GM23338 (cell line): ENCODE measurements around the gene BRME1. TPM values are rescaled to one million over a fixed set of nuclear protein-coding genes. Genes with fewer than 3 reads are reported as not detected.

Experiments
- ATAC-seq: fragments of 200-7000 bp; cut with Tn5 transposase; 3 replicates; pipeline ENCODE4 v1.9.1; 2020
- DNase-seq: peaks from one replicate; pipeline ENCODE4 v3.0.0-alpha.2; 2015; ENCODE audit warnings: low spot score
- H2AFZ ChIP-seq: fragments of 200-600 bp; sonication (generic); 2 replicates; pipeline ENCODE4 v1.8.0; 2016; ENCODE audit warnings: antibody characterized with exemption, mild to moderate bottlenecking, moderate library complexity
- H3F3A ChIP-seq: fragments of 200-600 bp; sonication (generic); replicated peaks from 2 replicates; pipeline ENCODE4 v1.8.0; 2017; ENCODE audit warnings: antibody characterized with exemption, mixed run types, low read depth
- H3K27ac ChIP-seq: fragments of 200-600 bp; sonication (generic); 2 replicates; pipeline ENCODE4 v1.6.1; 2016; ENCODE audit warnings: low read depth
- H3K27me3 ChIP-seq: fragments of 200-600 bp; sonication (generic); 2 replicates; pipeline ENCODE4 v1.8.0; 2016; ENCODE audit warnings: mild to moderate bottlenecking, mixed run types, moderate library complexity; ENCODE audit not compliant: insufficient read depth
- H3K36me3 ChIP-seq: fragments of 200-600 bp; sonication (generic); 2 replicates; pipeline ENCODE4 v1.8.0; 2016; ENCODE audit warnings: mild to moderate bottlenecking; ENCODE audit not compliant: insufficient read depth
- H3K4me1 ChIP-seq: fragments of 200-600 bp; sonication (generic); 2 replicates; pipeline ENCODE4 v1.8.0; 2016; ENCODE audit warnings: mild to moderate bottlenecking, moderate library complexity; ENCODE audit not compliant: insufficient read depth
- H3K4me2 ChIP-seq: fragments of 200-600 bp; sonication (generic); 2 replicates; pipeline ENCODE4 v1.7.1; 2017; ENCODE audit warnings: mixed run types
- H3K4me3 ChIP-seq: fragments of 200-600 bp; sonication (generic); 2 replicates; pipeline ENCODE4 v1.6.1; 2016; ENCODE audit warnings: mixed run types
- H3K79me2 ChIP-seq: fragments of 200-600 bp; sonication (generic); replicated peaks from 2 replicates; pipeline ENCODE4 v1.8.0; 2017; ENCODE audit warnings: mild to moderate bottlenecking; ENCODE audit not compliant: insufficient read depth
- H3K9me2 ChIP-seq: fragments of 200-600 bp; sonication (generic); 2 replicates; pipeline ENCODE4 v1.8.0; 2017; ENCODE audit not compliant: insufficient read depth
- H4K20me1 ChIP-seq: fragments of 200-600 bp; sonication (generic); replicated peaks from 2 replicates; pipeline ENCODE4 v1.8.0; 2017; ENCODE audit warnings: mild to moderate bottlenecking; ENCODE audit not compliant: insufficient read depth
- H3K27ac Mint-ChIP-seq: 2 replicates; pipeline ENCODE4 v1.8.0; 2020; ENCODE audit warnings: inconsistent platforms, mild to moderate bottlenecking, moderate library complexity, mixed read lengths
- H3K27me3 Mint-ChIP-seq: 3 replicates; pipeline ENCODE4 v1.8.0; 2022; ENCODE audit warnings: low read depth, mild to moderate bottlenecking, moderate library complexity, mixed read lengths, inconsistent platforms; ENCODE audit not compliant: insufficient read depth, poor library complexity
- H3K36me3 Mint-ChIP-seq: 3 replicates; pipeline ENCODE4 v1.8.0; 2021; ENCODE audit warnings: low read depth, mild to moderate bottlenecking, inconsistent platforms, moderate library complexity, mixed read lengths
- H3K4me1 Mint-ChIP-seq: 3 replicates; pipeline ENCODE4 v1.8.0; 2020; ENCODE audit warnings: mild to moderate bottlenecking, inconsistent platforms, mixed read lengths
- H3K4me3 Mint-ChIP-seq: 3 replicates; pipeline ENCODE4 v1.8.0; 2021; ENCODE audit warnings: moderate library complexity, mild to moderate bottlenecking, inconsistent platforms, mixed read lengths
- H3K9me3 Mint-ChIP-seq: 3 replicates; pipeline ENCODE4 v1.8.0; 2020; ENCODE audit warnings: moderate library complexity, mild to moderate bottlenecking, inconsistent platforms, mixed read lengths
- CREB1 ChIP-seq: fragments of 250-450 bp; sonication (Bioruptor Pico); IDR thresholded peaks from 2 replicates; pipeline ENCODE4 v1.5.0; 2020; ENCODE audit warnings: low read depth, mild to moderate bottlenecking, moderate library complexity
- EZH2 ChIP-seq: fragments of 200-600 bp; sonication (generic); IDR thresholded peaks from one replicate; pipeline ENCODE4 v1.8.0; 2017; ENCODE audit warnings: antibody characterized with exemption, mild to moderate bottlenecking, low read depth; ENCODE audit not compliant: unreplicated experiment
- JUNB ChIP-seq: IDR thresholded peaks from one replicate; pipeline ENCODE4 v1.6.1; 2016; ENCODE audit warnings: antibody characterized with exemption; ENCODE audit not compliant: unreplicated experiment
- POLR2AphosphoS5 ChIP-seq: IDR thresholded peaks from 2 replicates; pipeline ENCODE4 v1.6.1; 2016; ENCODE audit warnings: antibody characterized with exemption, low read depth
- STAT1 ChIP-seq: IDR thresholded peaks from one replicate; pipeline ENCODE4 v1.6.1; 2016; ENCODE audit warnings: antibody characterized with exemption; ENCODE audit not compliant: unreplicated experiment
- ZNF114 ChIP-seq: fragments of 250-450 bp; sonication (Bioruptor Pico); IDR thresholded peaks from 2 replicates; pipeline ENCODE4 v1.5.0; 2020; ENCODE audit warnings: mild to moderate bottlenecking, moderate library complexity
- ZNF331 ChIP-seq: fragments of 250-450 bp; sonication (Bioruptor Pico); IDR thresholded peaks from 2 replicates; pipeline ENCODE4 v1.5.0; 2020; ENCODE audit warnings: low read depth, mild to moderate bottlenecking, moderate library complexity
- polyA plus RNA-seq: library from polyadenylated mRNA; unstranded; fragments of >200 nt; fragmentation: Nextera tagmentation; extraction: Ambion mirVana; gene quantifications from 2 replicates; pipeline ENCODE4 v1.2.1, GENCODE V29; 2016
- total RNA-seq: library from RNA; depleted of rRNA; stranded (reverse); fragments of >200 nt; shearing (Covaris generic); gene quantifications from 2 replicates; pipeline ENCODE4 v1.2.3, GENCODE V29; 2014
- TF ChIP-seq, protein P1 (sequence below): fragments of 250-450 bp; sonication (Bioruptor Pico); IDR thresholded peaks from 2 replicates; pipeline ENCODE4 v1.5.0; 2020; ENCODE audit warnings: mild to moderate bottlenecking, moderate library complexity
- TF ChIP-seq, protein P2 (sequence below), 2 experiments: fragments of 200-600 bp in 1 of 2; sonication (generic) in 1 of 2; conservative IDR thresholded peaks; 2 replicates each; pipeline versions ENCODE4 v1.5.1 to v1.6.1; 2016 to 2017; ENCODE audit warnings: antibody characterized with exemption in 2 of 2, low read depth in 2 of 2, mild to moderate bottlenecking in 2 of 2, moderate library complexity in 1 of 2

The BRME1 gene
- total and polyA plus RNA-seq, 2 experiments from 2014 or later: 3.9 to 4.0 TPM

DNA sequence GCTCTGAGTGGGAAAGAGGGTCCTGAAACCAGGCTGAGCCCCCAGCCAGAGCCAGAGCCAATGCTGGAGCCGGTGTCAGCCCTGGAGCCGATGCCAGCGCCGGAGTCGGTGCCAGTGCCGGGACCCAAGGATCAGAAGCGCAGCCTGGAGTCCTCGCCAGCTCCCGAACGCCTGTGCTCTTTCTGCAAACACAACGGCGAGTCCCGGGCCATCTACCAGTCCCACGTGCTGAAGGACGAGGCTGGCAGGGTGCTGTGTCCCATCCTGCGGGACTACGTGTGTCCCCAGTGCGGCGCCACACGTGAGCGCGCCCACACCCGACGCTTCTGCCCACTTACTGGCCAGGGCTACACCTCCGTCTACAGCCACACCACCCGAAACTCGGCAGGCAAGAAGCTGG lies 28.6 kb downstream of the BRME1 start:
- Mint-ChIP-seq H3K4me3 (no peak overlapping the region), H3K36me3 (no peaks in the 10 kb centered on the region), H3K27ac (no peak overlapping the region), H3K9me3 (no peaks in the 10 kb centered on the region), H3K4me1 (peaks cover 29% of the 10 kb centered on the region), H3K27me3 (peaks cover 44% of the 10 kb centered on the region)
- Histone ChIP-seq H3K27me3 (peaks cover 54% of the 10 kb centered on the region), H3K9me2 (no peaks in the 10 kb centered on the region), H3K4me3 (no peak overlapping the region), H3K36me3 (no peaks in the 10 kb centered on the region), H3F3A (peaks cover 10% of the 10 kb centered on the region), H3K4me1 (peaks cover 27% of the 10 kb centered on the region), H3K79me2 (no peaks in the 10 kb centered on the region), H4K20me1 (peaks cover 3% of the 10 kb centered on the region; the same call in 1 of the 2 replicates), H3K27ac (no peak overlapping the region), H3K4me2 (no peak overlapping the region), H2AFZ (no peak overlapping the region)
- TF ChIP-seq STAT1: no peak
- no peak for DNase-seq
- no peak for ATAC-seq

DNA sequence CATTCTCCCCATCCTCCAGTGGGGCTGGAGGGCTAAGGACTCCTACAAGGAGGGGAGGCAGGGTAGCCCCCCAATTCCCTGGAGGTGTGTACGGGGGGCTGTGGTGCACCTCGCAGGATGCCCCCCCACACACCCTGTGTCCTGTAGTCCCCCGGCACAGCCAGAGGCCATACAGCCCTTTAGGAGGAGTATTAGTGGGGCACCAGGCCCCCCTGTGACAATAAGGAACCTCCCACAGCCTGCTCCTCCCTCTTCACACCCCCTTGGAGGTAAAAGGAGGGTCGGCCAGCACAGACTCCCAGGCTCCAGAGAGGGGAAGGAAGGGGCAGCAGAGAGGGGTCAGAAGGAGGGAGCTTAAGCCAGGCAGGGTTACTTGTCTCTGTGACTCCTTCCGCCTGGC lies 29.1 kb downstream of the BRME1 start, which contains the start of gene NANOS3:
Gene NANOS3 (plus strand): TSS at position 301 of the 400 bp plus-strand sequence. CDS start 115 bp downstream, outside the sequence.
- no peak for DNase-seq
- Histone ChIP-seq H3K36me3 (no peaks in the 10 kb centered on the region), H3K9me2 (no peaks in the 10 kb centered on the region), H3K79me2 (no peaks in the 10 kb centered on the region), H3K27ac (no peak within 1 kb of the TSS), H3K4me2 (no peak within 1 kb of the TSS), H3F3A (peaks cover 11% of the 10 kb centered on the region), H3K27me3 (peaks cover 59% of the 10 kb centered on the region), H4K20me1 (peaks cover 6% of the 10 kb centered on the region; the same call in 1 of the 2 replicates), H3K4me1 (peaks cover 22% of the 10 kb centered on the region), H2AFZ (no peak within 1 kb of the TSS), H3K4me3 (no peak within 1 kb of the TSS)
- Mint-ChIP-seq H3K4me3 (no peak within 1 kb of the TSS), H3K4me1 (peaks cover 25% of the 10 kb centered on the region), H3K36me3 (no peaks in the 10 kb centered on the region), H3K9me3 (no peaks in the 10 kb centered on the region), H3K27me3 (peaks cover 49% of the 10 kb centered on the region), H3K27ac (no peak within 1 kb of the TSS)
- no peak for TF ChIP-seq CREB1 (CRISPR knock-in tag)
- no peak for TF ChIP-seq JUNB
- TF ChIP-seq, protein P1, sequence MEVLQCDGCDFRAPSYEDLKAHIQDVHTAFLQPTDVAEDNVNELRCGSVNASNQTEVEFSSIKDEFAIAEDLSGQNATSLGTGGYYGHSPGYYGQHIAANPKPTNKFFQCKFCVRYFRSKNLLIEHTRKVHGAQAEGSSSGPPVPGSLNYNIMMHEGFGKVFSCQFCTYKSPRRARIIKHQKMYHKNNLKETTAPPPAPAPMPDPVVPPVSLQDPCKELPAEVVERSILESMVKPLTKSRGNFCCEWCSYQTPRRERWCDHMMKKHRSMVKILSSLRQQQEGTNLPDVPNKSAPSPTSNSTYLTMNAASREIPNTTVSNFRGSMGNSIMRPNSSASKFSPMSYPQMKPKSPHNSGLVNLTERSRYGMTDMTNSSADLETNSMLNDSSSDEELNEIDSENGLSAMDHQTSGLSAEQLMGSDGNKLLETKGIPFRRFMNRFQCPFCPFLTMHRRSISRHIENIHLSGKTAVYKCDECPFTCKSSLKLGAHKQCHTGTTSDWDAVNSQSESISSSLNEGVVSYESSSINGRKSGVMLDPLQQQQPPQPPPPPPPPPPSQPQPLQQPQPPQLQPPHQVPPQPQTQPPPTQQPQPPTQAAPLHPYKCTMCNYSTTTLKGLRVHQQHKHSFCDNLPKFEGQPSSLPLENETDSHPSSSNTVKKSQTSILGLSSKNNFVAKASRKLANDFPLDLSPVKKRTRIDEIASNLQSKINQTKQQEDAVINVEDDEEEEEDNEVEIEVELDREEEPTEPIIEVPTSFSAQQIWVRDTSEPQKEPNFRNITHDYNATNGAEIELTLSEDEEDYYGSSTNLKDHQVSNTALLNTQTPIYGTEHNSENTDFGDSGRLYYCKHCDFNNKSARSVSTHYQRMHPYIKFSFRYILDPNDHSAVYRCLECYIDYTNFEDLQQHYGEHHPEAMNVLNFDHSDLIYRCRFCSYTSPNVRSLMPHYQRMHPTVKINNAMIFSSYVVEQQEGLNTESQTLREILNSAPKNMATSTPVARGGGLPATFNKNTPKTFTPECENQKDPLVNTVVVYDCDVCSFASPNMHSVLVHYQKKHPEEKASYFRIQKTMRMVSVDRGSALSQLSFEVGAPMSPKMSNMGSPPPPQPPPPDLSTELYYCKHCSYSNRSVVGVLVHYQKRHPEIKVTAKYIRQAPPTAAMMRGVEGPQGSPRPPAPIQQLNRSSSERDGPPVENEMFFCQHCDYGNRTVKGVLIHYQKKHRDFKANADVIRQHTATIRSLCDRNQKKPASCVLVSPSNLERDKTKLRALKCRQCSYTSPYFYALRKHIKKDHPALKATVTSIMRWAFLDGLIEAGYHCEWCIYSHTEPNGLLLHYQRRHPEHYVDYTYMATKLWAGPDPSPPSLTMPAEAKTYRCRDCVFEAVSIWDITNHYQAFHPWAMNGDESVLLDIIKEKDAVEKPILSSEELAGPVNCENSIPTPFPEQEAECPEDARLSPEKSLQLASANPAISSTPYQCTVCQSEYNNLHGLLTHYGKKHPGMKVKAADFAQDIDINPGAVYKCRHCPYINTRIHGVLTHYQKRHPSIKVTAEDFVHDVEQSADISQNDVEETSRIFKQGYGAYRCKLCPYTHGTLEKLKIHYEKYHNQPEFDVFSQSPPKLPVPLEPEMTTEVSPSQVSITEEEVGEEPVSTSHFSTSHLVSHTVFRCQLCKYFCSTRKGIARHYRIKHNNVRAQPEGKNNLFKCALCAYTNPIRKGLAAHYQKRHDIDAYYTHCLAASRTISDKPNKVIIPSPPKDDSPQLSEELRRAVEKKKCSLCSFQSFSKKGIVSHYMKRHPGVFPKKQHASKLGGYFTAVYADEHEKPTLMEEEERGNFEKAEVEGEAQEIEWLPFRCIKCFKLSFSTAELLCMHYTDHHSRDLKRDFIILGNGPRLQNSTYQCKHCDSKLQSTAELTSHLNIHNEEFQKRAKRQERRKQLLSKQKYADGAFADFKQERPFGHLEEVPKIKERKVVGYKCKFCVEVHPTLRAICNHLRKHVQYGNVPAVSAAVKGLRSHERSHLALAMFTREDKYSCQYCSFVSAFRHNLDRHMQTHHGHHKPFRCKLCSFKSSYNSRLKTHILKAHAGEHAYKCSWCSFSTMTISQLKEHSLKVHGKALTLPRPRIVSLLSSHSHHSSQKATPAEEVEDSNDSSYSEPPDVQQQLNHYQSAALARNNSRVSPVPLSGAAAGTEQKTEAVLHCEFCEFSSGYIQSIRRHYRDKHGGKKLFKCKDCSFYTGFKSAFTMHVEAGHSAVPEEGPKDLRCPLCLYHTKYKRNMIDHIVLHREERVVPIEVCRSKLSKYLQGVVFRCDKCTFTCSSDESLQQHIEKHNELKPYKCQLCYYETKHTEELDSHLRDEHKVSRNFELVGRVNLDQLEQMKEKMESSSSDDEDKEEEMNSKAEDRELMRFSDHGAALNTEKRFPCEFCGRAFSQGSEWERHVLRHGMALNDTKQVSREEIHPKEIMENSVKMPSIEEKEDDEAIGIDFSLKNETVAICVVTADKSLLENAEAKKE (CRISPR knock-in tag): no peak
- TF ChIP-seq POLR2AphosphoS5: no peak
- no peak for TF ChIP-seq ZNF331 (CRISPR knock-in tag)
- TF ChIP-seq, protein P2, sequence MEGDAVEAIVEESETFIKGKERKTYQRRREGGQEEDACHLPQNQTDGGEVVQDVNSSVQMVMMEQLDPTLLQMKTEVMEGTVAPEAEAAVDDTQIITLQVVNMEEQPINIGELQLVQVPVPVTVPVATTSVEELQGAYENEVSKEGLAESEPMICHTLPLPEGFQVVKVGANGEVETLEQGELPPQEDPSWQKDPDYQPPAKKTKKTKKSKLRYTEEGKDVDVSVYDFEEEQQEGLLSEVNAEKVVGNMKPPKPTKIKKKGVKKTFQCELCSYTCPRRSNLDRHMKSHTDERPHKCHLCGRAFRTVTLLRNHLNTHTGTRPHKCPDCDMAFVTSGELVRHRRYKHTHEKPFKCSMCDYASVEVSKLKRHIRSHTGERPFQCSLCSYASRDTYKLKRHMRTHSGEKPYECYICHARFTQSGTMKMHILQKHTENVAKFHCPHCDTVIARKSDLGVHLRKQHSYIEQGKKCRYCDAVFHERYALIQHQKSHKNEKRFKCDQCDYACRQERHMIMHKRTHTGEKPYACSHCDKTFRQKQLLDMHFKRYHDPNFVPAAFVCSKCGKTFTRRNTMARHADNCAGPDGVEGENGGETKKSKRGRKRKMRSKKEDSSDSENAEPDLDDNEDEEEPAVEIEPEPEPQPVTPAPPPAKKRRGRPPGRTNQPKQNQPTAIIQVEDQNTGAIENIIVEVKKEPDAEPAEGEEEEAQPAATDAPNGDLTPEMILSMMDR (conservative IDR thresholded peaks at IDR 0.05; ENCODE audit: low read depth in 2 of 2): no peak
- TF ChIP-seq ZNF114: no peak
- no peak for TF ChIP-seq STAT1
- no peak for TF ChIP-seq EZH2
- no peak for ATAC-seq
